A549 (cell line): Measurements from ENCODE around the gene SSH3.

Experiments
- BCL3 ChIP-seq: fragments of >200 bp; sonication (Bioruptor Twin); formaldehyde crosslinking; IDR thresholded peaks from 3 replicates; pipeline ENCODE4 v1.6.1; 2016
- CHD4 ChIP-seq: fragments of 200-600 bp; sonication (generic); IDR thresholded peaks from 2 replicates; pipeline ENCODE4 v1.6.1; 2016; ENCODE audit warnings: antibody characterized with exemption, mild to moderate bottlenecking, borderline replicate concordance
- CTCF ChIP-seq: fragments of >200 bp; sonication (Bioruptor Twin); formaldehyde crosslinking; IDR thresholded peaks from 3 replicates; pipeline ENCODE4 v1.5.1; 2016
- EP300 ChIP-seq, 2 experiments: fragments of >200 bp; sonication (Bioruptor Twin); formaldehyde crosslinking; IDR thresholded peaks; 2 replicates in 1 of 2; 3 replicates in 1 of 2; pipeline ENCODE4 v1.6.1; 2016 to 2017
- HOXA7 ChIP-seq: fragments of 250-450 bp; sonication (Bioruptor Pico); IDR thresholded peaks from 2 replicates; pipeline ENCODE4 v1.5.0; 2020; ENCODE audit warnings: mild to moderate bottlenecking, moderate library complexity
- KDM5A ChIP-seq: fragments of 200-600 bp; sonication (generic); IDR thresholded peaks from 2 replicates; pipeline ENCODE4 v1.6.1; 2016; ENCODE audit warnings: antibody characterized with exemption, mild to moderate bottlenecking
- MAX ChIP-seq: IDR thresholded peaks from 2 replicates; pipeline ENCODE4 v1.6.1; 2012
- NFE2L2 ChIP-seq: fragments of 150-350 bp; conservative IDR thresholded peaks from 2 replicates; pipeline ENCODE4 v1.6.1; 2014; ENCODE audit warnings: low read length
- POLR2A ChIP-seq: IDR thresholded peaks from 2 replicates; pipeline ENCODE4 v1.6.1; 2012; ENCODE audit warnings: mild to moderate bottlenecking, low read length
- POLR2AphosphoS2 ChIP-seq: conservative IDR thresholded peaks from 2 replicates; pipeline ENCODE4 v1.6.1; 2012; ENCODE audit warnings: low read length, improper control_type of control experiment, inconsistent platforms
- RAD21 ChIP-seq, 2 experiments: fragments of >200 bp in 1 of 2; sonication (Bioruptor Twin) in 1 of 2; formaldehyde crosslinking in 1 of 2; IDR thresholded peaks in 1 of 2; conservative IDR thresholded peaks in 1 of 2; 2 replicates in 1 of 2; 3 replicates in 1 of 2; pipeline ENCODE4 v1.6.1; 2012 to 2018; ENCODE audit warnings: inconsistent platforms in 1 of 2
- RCOR1 ChIP-seq: fragments of 150-350 bp; IDR thresholded peaks from 2 replicates; pipeline ENCODE4 v1.6.1; 2014; ENCODE audit warnings: antibody characterized with exemption, low read length, low read depth

GRCh38 chr11:67320691-67321090 lies 17.4 kb downstream of the SSH3 start:
- TF ChIP-seq CTCF (no peak), POLR2A (no peak), MAX (no peak), HOXA7 (CRISPR knock-in tag) (no peak), POLR2AphosphoS2 (no peak), EP300 (IDR thresholded peaks at IDR 0.05) (no peak), RCOR1 (no peak), NFE2L2 (no peak), RAD21 (conservative IDR thresholded peaks at IDR 0.05 in 1 of 2, IDR thresholded peaks at IDR 0.05 in 1 of 2) (no peak), BCL3 (no peak), KDM5A (no peak), CHD4 (no peak)
